HG02981 (cell line): ENCODE data around the gene STPG3.
"Not testable (repeated sequence)": the region's sequence is repeated elsewhere in the genome, so short reads cannot be mapped to it uniquely, and the experiment has no call there.

Experiments used
- ATAC-seq: cut with Tn5 transposase; IDR thresholded peaks from one replicate; pipeline ENCODE4 v1.9.1; 2021; ENCODE audit warnings: mild to moderate bottlenecking, moderate library complexity; ENCODE audit not compliant: unreplicated experiment

The STPG3 gene

DNA sequence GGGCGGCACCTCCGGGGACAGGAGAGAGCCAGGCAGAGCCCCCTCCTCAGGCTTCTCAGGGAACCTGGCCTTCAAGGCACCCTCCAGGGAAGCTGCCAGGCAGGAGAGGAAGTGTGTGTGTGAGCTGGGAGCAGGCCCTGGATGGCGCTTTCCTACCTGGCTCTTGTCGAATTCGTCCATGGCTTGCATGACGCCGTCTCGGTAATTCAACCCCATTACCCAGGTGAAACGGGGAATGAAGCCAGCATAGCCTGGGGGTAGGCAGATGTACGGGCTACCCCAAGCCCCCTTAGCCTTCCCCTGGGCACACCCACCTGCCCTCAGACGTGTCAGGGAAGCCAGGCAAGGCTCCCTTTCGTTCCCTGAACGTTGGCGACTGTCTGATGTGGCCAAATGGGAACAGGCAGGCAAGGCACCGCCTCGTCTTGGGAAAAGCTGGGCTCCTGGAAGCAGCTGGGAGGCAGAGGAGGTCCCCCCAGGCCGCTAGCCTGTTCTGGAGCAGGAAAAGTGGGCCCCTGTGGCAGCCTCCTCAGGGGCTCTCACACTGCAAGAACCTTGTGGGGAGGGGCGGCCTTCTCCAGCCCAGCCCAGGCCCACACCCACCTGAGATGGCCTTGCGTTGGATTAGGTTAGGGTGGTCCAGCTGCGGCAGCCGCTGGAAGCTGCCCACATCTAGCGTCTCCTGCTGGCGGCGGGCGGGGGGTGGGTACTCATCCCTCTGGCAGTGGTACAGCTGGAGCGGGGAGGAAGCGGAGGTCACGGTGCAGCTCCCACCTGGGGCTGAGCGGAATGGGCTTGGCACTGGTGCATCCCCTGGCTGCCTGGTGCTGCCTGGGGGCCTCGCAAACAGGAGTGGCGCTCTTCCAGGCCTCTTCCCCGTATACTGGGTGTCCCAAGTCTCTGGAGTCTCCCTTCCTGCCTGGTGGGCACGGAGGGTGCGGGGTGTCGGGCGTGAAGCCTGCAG, 6.3 kb upstream of the STPG3 start:
- no peak for ATAC-seq

DNA sequence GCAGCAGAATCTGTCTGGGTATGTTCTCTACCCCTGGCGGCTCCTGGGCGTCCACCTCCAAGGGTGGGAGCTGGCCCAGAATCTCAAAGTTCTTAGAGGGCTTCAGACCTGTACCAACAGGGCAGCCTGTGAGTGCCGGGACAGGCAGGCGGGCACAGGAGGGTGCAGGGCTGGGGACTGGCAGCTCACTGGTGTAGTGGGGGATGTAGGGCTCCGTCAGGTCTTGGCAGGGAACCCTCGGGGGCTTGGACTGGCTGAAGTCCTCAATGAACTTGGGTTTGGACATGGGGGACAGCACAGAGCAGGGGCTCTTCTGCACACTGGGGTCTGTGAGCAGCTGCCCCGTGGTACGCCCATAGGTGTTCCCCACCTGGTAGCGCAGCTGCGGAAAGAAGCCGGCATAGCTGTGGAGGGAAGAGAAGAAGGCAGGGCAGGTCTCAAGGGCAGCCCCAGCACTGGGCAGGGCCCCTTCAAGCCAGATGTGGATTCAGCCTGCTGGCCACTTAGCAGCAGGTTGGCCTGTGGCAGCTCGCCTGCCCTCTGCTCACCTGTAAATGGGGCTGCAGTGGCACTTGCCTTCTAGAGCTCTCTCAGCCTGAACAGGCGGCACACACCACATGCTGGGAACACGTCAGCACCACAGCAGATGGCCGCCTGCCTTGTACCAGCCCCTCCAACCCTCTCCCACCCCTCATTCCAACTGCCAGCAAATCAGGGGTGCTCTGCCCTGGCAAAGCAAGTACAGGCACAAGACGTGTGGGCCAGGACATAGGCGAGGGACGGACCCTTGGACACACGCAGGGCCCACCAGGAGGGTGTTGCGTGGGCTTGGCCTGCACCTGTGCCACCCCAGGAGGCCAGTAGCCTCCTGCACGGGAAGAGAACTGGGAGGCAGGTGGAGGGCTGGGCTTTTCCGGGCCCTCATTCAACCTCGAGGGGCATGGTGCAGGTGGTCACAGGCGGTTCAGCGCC, 5.3 kb upstream of the STPG3 start:
- ATAC-seq = no peak

DNA sequence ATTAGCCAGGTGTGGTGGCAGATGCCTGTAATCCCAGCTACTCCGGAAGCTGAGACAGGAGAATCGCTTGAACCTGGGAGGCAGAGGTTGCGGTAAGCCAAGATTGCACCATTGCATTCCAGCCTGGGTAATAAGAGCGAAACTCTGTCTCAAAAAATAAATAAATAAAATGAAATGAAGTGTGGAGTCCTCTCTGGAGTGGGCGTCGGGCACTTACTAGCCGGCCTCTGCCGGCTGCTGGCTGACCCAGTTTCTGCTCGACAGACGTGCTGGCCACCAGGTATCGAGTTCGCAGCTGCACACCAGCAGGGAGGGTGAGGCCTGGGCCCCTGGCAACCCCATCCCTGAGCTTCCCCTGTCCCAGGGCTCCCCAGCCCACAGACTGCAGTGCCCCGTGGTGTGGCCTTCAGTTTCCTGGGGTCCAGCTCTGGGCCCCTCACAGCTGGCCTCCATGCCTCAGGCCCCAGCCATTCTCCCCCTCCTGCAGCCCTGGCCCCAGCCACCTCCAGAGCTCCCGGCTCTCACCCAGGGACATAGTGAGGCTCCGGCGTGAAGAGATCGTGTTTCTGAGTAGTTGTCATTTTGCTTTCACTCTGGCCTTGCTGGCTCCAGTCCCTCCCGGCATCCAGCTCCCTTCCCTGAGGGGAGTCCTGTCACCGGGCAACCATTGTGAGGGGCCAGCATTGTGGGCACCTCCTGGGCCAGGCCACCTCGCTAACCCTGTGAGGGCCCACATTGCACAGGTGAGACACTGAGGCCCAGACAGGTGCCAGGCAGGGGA, 3.8 kb upstream of the STPG3 start:
- no peak for ATAC-seq

DNA sequence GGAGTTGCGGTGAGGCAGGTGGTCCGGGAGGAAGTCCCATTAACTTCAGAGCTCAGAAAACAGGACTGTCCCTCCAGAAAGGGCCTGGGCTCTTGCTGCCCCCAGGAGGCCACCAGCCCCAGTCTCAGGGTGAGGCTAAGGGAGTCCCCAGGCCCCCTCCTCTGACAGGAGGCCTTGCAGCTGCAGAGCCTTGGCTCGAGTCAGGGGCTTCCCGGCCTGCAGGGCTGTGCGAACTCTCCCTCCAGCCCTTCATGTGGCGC, 3.2 kb upstream of the STPG3 start:
- ATAC-seq = no peak

DNA sequence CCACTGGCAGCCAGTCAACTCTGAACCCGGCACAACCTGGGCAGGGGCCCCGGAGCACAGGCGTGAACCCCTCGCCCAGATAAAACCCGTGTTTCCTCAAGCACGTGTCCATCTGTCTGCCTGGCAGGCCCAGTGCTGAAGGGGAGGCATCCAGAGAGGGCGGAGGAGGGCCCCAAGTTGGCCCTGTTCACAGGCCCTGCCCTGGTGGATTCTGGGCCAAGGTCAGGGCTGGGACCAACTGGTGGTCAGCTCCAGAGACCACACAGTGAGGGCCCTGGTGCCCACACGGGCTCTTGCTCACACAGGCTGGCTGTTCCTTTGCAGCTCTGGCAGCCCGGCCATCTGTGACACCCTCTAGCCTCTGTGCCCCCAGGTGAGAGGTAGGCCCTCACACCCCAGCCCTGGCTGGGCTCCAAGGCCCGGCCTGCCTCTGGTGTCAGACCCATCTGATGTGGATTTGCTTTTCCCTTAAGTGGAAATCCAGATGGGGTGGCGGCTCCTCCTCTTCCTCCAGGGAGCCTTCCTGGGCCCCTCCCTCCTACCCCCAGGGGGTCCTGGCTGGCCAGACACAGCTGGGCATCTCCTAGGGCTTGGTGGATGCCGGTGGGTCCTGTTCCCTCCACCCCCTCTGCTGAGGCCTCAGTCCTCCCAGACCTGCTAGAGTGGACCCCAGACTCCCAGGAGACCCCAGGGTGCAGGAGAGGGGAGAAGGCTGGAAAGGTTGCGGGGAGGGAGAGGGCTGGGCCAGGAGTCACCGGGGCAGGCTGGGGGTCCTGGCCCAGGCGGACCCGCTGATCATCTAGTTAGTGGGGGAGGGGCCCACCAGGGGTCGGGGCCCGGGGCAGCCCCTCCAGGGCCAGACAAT, 525 bp upstream of the STPG3 start:
- no peak for ATAC-seq

DNA sequence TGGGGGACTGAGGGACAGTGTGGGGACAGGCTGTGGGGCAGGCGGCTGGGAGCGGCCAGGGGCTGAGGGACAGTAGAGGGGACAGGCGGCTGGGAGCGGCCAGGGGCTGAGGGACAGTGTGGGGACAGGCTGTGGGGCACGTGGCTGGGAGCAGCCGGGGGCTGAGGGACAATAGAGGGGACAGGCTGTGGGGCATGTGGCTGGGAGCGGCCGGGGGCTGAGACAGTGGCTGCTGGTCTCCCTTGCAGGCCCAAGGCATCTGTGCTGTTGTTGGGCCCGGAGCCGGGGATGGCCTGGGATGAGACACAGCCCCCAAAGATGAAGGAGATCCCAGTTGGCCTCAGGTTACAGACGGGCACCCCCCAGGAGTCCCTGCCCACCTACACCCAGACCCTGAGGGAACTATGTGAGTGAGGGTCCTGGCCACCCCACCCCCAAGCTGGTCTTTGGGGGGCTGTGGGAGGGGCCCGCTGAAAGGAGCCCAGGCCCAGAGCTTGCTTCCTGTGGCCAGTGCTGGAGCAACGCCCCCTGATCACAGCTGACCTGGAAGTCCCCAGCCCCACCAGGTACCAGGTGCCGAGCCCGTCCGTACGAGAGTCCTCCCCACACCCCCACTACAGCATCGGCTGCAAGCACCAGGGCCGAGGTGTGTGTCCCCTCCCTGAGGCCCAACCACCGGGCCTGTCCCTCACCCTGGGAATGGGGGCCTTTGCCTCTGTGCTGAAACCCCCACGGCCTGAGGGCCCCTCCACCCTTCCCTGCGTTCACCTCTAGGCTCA, 593 bp downstream of the STPG3 start:
- no peak for ATAC-seq

DNA sequence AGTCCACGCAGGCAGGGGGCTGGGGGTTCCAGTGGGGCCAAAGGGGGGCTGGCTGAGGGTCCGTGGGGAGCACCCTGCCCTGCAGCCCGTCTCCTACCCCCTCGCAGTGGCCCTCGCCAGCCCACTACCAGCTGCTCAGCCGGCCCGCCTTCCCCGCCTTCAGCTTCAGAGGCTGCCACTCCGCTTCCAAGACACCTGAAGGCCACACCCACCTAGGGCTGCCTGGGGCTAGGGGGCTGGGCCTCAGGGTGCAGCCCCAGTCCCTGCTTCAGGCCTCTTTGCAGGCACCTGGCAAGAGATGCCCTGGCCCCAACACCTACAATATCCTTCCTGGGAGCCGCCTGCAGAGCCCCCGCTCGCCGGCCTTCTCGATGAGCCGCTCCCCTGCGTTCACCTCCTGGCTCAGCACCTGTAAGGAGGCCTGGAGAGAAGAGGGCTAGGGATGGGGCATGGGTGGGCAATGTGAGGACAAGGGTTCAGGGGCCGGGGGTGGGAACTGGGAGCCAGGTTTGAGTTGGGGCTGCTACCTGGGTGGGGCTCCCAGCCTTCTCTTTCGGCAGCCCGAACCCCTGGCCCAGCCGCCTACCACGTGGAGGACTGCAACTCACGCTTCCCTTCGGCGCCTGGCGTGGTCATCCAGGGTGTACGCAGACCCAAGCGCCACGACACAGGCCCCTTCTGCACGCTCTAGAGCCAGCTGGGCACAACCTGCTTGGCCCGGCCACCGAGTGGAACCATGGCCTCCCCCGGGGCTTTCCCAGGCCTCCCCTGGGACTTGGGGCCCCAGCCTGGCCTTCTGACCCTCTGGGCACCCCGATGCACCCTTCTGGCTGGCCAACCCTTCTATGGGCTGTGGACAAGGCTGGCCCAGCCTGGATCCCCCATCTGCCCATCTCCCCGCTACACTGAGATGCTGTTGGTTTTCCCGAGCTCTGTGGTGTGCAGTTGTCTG, 1.7 kb downstream of the STPG3 start:
- no peak for ATAC-seq

DNA sequence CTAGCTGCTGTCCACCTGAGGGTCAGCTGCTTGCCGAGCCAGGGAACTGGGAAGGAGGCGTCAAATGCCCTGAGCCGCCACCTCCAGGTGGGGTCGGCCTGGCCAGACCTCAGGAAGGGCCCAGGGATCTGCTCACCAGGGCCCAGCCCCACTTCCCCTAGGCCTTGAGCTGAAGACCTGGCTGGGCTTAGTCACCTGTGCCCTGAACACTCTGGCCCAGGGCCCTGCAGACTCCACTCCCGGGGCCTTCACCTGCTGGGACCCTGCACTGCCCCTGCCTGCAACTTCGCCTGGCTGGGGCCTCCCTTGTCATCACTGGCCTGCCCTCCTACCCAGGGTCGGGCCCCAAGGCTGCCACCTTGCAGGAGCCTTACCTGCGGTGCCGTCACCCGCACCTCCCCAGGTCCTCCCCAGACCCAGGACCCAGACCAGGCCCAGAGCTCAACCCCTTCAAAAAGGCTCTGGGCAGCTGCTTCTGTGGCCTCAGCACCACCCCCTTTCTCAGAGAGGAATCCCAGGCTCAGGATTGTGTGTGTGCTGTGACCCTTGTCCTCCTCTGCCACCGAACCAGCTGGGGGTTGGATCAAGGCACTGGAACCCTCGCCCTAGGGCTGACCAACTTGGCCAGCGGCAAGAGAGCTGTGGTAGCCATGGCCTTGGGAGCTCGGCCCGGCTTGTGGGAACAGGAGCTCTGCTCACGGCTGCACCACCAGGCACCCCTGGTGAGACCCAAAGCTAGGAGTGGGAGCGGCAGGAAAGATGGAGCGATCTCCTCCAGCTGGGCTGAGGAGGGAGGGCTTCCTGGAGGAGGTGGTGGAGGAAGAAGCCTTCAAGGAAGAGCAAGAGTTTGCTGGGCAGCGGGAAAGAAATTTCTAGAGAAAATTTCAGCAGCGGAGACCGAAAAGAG, 2.9 kb downstream of the STPG3 start:
- ATAC-seq = no peak

DNA sequence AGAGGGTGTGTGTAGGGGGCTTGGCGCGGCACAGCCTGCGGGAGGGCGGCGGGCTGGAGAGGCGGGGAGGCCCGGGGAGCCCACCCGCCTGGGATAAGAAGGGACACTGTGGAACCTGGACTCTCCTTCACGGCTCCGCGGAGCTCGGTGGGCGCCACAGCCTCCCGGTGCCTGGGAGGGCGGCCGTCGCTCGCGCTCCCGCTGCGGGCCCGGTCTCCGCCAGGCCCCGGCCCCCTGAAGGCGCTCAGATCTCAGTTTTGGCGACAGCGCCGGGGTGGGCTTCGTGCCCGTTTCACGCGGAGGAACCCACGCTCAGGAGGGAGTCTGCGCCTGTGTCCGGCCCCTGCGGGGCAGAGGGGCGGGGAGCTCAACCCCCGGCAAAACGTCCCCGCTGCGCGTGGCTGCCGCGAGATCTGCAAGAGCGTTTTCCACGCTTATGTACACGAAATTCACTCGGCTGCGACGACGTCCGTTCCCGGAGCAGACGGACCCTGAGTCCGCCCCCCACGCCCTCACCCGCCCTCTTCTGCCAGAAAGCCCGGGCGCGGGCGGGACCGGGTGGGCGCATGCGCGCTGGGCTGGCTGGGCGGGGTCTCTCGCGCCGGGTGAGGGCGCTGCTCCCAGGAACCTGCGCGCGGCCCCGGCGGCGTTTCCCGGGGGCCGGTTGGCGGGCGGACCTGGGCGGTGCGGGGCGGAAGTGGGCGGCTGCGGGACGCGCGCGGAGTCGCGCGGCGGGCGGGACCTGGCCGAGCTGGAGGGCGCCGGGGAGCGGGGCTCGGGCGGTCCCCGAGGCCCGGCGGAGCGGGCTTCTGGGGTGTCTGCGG, 3.8 kb downstream of the STPG3 start, which contains the start of gene NELFB:
NELFB (plus strand) TSS at position 704 of the 824 bp plus-strand sequence.
- ATAC-seq = peak; percentile 82

DNA sequence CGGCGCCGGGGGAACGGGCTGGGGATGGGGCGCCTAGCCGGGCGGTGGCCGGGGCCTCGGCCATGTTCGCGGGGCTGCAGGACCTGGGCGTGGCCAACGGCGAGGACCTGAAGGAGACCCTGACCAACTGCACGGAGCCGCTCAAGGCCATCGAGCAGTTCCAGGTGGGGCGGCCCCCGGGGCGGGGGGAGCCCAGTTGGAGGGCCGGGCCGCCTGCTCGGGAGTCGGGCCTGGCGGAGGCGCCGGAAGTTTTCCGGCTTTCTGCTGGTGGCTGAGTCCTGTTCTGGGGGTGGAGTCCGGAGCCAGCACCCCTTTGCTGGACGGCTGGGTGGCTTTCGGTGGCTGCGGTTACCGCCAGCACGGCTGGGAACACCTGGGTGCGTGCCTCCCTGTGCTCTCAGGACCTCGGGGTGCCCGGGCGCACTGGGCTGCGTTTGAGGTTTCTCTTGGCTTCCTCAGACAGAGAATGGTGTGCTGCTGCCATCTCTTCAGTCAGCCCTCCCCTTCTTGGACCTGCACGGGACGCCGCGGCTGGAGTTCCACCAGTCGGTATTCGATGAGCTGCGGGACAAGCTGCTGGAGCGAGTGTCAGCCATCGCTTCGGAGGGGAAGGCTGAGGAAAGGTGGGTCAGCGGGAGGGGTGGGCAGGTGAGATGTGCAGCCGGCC, 4.5 kb downstream of the STPG3 start:
- peak; percentile 20 for ATAC-seq

DNA sequence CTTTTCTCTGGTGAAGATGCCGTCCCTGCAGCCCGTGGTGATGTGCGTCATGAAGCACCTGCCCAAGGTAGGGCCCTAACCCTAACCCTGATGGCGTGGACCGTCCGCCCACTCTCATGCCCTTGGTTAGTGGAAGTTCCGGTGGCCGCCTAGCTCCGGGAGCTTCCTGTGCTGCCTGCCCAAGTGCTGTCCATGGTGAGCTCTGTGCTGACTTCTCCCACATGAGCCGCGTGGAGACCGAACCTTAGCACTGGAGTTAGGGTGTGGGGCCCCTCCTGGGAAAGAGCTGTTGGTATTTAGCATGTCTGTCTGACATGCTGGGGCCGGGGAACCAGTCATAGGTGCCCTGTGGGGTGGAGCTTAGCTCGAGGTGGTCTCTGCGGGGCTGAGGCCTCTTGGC, 5.3 kb downstream of the STPG3 start:
- no peak for ATAC-seq

DNA sequence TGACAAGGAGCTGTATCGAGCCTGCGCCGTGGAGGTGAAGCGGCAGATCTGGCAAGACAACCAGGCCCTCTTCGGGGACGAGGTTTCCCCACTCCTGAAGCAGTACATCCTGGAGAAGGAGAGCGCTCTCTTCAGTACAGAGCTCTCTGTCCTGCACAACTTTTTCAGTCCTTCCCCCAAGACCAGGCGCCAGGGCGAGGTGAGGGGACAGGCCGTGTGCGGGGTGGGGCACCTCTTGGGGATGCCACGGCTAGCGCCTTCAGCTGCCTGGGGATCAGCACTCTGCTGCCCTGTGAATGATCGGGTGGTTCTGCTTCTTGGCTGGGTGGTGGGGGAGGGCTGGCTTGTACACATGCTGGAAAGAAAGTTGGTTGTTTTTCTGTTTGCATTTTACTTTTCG, 5.8 kb downstream of the STPG3 start:
- no peak for ATAC-seq

DNA sequence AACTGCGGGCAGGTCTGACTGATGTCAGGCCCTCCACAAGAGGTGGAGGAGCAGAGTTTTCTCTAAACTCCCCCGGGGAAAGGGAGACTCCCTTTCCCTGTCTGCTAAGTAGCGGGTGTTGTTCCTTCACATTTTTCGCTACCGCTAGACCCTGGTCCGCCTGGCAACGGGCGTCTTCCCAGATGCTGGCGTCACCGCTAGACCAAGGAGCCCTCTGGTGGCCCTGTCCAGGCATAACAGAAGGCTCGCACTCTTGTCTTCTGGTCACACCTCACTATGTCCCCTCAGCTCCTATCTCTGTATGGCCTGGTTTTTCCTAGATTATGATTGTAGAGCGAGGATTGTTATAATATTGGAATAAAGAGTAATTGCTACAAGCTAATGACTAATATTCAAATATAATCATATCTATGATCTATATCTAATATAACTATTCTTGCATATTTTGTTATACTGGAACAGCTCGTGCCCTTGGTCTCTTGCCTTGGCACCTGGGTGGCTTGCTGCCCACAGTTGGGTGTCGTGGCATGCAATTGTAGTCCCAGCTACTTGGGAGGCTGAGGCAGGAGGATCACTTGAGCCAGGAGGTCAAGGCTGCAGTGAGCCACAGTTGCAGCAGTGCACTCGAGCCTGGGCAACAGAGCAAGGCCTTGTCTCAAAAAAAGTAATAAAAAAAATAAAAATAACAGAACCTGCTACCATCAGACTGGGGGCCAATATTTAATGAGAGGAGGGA, 11.3 kb downstream of the STPG3 start:
- not testable (repeated sequence) for ATAC-seq

DNA sequence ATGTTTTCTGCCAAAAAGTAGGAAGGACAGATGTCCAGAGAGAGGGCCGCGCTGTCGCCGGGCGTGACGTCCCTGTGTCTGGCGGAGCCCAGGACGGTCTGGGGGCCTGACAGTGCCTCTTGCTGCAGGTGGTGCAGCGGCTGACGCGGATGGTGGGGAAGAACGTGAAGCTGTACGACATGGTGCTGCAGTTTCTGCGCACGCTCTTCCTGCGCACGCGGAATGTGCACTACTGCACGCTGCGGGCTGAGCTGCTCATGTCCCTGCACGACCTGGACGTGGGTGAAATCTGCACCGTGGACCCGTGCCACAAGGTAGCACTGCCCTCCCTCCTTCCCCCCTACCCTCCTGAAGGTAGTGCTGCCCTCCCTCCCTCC, 11.8 kb downstream of the STPG3 start:
- ATAC-seq = no peak

DNA sequence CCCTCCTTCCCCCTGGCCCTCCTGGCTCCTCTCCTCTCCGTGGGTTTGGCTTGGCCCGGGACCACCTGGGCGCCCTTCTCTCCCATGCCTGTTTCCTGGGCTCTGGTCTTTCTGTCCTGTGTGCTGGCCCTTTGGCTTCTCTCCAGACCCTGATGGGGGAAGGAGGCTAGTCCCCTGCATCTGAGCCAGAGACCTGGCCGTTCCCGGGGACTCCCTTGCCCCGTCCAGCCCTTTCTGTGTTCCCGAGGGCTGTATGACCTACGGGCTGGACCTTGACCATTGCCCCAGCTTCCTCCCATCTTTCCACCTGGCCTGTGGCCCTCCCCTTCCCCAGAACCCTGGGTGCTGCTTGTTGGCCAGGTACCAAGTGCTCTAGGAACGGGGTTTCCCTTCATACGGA, 12.4 kb downstream of the STPG3 start:
- ATAC-seq = no peak
